Measurements from ENCODE around the gene ANKRA2.
A peak's percentile ranks its signal among the peaks of the same experiment; 100 is the strongest.

ANKRA2 gene

GRCh38 chr5:73525606-73526203 is 39.7 kb downstream of the ANKRA2 start:
- no peak for DNase-seq (ENCODE audit: extremely low read depth, insufficient read length)
- H3K36me3 ChIP-seq (ENCODE audit: control insufficient read depth, insufficient read depth, low read length), result no peaks in the 10 kb centered on the region
- TF ChIP-seq, protein P1, sequence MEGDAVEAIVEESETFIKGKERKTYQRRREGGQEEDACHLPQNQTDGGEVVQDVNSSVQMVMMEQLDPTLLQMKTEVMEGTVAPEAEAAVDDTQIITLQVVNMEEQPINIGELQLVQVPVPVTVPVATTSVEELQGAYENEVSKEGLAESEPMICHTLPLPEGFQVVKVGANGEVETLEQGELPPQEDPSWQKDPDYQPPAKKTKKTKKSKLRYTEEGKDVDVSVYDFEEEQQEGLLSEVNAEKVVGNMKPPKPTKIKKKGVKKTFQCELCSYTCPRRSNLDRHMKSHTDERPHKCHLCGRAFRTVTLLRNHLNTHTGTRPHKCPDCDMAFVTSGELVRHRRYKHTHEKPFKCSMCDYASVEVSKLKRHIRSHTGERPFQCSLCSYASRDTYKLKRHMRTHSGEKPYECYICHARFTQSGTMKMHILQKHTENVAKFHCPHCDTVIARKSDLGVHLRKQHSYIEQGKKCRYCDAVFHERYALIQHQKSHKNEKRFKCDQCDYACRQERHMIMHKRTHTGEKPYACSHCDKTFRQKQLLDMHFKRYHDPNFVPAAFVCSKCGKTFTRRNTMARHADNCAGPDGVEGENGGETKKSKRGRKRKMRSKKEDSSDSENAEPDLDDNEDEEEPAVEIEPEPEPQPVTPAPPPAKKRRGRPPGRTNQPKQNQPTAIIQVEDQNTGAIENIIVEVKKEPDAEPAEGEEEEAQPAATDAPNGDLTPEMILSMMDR (IDR thresholded peaks at IDR 0.05; ENCODE audit: insufficient read depth, low read length, poor library complexity, severe bottlenecking), result no peak
- no peak overlapping the region for H3K4me3 ChIP-seq (replicated peaks; ENCODE audit: low read depth, low read length)
- no peaks in the 10 kb centered on the region for H3K27me3 ChIP-seq (replicated peaks; ENCODE audit: control insufficient read depth, insufficient read depth, low read length)

- TF ChIP-seq, protein P1 (IDR thresholded peaks at IDR 0.05; ENCODE audit: insufficient read depth, low read length, poor library complexity, severe bottlenecking), result no peak
- no peaks in the 10 kb centered on the region for H3K27me3 ChIP-seq (replicated peaks; ENCODE audit: control insufficient read depth, insufficient read depth, low read length)
- DNase-seq (ENCODE audit: extremely low read depth, insufficient read length), result no peak
Measured at GRCh38 chr5:73523861-73524260, 41.6 kb downstream of the ANKRA2 start.

GRCh38 chr5:73522989-73523388 is 42.5 kb downstream of the ANKRA2 start:
- TF ChIP-seq, protein P1 (IDR thresholded peaks at IDR 0.05; ENCODE audit: insufficient read depth, low read length, poor library complexity, severe bottlenecking), result no peak
- DNase-seq (ENCODE audit: extremely low read depth, insufficient read length), result no peak
- Histone ChIP-seq H3K27me3 (replicated peaks; ENCODE audit: control insufficient read depth, insufficient read depth, low read length) (no peaks in the 10 kb centered on the region), H3K4me3 (replicated peaks; ENCODE audit: low read depth, low read length) (no peak overlapping the region), H3K36me3 (ENCODE audit: control insufficient read depth, insufficient read depth, low read length) (no peaks in the 10 kb centered on the region)

More at GRCh38 chr5:73523861-73524260, 41.6 kb downstream of the ANKRA2 start:
- Histone ChIP-seq H3K4me3 (replicated peaks; ENCODE audit: low read depth, low read length) (no peak overlapping the region), H3K36me3 (ENCODE audit: control insufficient read depth, insufficient read depth, low read length) (no peaks in the 10 kb centered on the region)

DNA sequence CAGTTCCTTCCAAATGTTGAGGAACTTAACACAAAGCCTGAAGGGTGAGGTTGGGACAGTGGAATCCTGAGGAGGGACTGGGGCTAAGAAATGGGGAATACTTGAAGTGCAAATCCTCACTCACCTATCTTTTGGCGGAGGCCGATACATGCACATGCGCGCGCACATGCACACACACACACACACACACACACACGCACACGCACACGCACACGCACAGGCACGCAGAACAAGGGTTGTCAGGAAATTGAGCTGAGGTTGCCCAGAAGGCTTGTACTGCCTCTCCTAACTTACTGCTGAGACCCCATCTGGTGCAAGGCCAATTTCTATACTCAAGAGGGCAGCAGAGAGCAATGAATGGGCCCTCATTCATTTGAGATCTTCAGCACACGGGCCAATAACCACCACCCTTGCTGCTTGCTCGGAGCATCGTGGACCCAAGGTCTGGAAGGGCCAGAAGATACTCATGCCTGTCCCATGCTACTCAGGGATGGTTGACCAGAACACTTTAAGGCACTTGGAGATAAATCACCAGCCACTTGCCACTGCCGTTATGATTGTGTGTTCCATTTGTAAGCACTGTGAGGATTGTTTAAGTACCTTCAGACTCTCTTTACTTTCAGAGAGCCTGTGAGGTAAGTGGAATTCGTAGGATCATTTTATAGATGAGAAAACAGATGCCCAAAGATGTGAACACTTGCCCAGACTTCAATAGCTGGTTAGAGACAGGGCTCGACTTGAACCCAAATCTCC is 45.7 kb downstream of the ANKRA2 start:
- TF ChIP-seq, protein P1 (IDR thresholded peaks at IDR 0.05; ENCODE audit: insufficient read depth, low read length, poor library complexity, severe bottlenecking), result peak; percentile 79
- Histone ChIP-seq H3K4me3 (replicated peaks; ENCODE audit: low read depth, low read length) (no peak overlapping the region), H3K36me3 (ENCODE audit: control insufficient read depth, insufficient read depth, low read length) (no peaks in the 10 kb centered on the region), H3K27me3 (replicated peaks; ENCODE audit: control insufficient read depth, insufficient read depth, low read length) (no peaks in the 10 kb centered on the region)
- DNase-seq (ENCODE audit: extremely low read depth, insufficient read length), result peak; percentile 53

DNA sequence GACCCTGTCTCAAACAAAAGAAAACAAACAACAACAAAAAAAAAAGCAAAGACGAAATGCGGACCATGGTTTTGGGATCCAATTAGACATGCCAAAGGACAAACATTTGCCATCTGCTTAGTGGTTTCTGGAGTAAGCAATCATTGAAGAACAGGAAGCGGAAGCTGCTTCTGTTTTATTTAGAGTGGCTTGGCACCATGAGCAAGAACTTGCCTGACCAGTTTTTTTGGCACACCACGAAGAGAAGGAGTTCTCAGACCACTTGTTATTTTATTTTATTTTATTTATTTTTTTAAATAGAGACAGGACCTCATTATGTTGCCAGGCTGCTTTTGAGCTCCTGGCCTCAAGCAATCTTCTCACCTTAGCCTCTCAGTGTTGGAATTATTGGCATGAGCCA is 50.2 kb downstream of the ANKRA2 start:
- H3K36me3 ChIP-seq (ENCODE audit: control insufficient read depth, insufficient read depth, low read length), result no peaks in the 10 kb centered on the region
- H3K4me3 ChIP-seq (replicated peaks; ENCODE audit: low read depth, low read length), result no peak overlapping the region
- TF ChIP-seq, protein P1 (IDR thresholded peaks at IDR 0.05; ENCODE audit: insufficient read depth, low read length, poor library complexity, severe bottlenecking), result no peak
- DNase-seq (ENCODE audit: extremely low read depth, insufficient read length), result no peak
- no peaks in the 10 kb centered on the region for H3K27me3 ChIP-seq (replicated peaks; ENCODE audit: control insufficient read depth, insufficient read depth, low read length)

All from GM06990 (cell line).